Fibroblast of gingiva (primary cell): ENCODE results near the gene CTPS2.
"Not testable (repeated sequence)": the region's sequence is repeated elsewhere in the genome, so short reads cannot be mapped to it uniquely, and the experiment has no call there.

ENCODE experiments used
- DNase-seq: peaks from one replicate; pipeline ENCODE4 v3.0.0-alpha.2; 2011; ENCODE audit warnings: low read depth

Gene CTPS2

DNA sequence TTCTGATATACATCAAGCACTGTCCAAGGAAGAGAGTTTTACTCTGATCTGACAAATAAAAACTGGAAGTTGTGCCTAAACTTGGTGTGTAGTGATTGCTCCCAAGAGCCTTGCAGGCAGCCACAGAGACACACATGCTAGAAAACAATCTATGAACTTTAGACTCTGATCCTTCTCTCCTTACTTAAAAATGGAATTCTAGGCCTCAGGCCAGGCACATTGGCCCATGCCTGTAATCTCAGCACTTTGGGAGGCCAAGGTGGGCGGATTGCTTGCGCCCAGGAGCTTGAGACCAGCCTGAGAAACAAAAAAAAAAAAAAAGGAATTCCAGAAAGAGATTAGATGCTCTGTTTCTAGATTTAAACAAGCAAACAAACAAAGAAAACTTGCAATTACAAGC is 108.1 kb downstream of the CTPS2 start:
- no peak for DNase-seq

DNA sequence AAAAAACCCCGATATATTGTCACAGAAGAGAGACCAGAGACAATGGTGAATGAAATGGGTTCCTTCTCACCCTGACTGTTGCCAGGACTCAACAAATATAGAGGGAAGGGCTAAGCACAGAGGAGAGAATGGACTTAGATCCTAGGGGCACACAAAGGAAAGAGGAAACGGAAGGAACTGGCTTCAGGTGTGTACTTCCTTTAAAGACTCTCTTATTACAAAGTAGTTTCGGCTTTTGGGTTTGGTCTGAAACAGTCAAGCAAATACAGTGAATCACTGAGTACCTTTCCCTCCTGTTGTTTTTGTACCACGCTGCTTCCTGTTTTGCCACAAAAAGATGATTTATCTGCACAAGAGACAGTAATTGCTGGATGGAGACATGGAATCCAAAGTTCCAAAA is 108.6 kb downstream of the CTPS2 start:
- DNase-seq = no peak

DNA sequence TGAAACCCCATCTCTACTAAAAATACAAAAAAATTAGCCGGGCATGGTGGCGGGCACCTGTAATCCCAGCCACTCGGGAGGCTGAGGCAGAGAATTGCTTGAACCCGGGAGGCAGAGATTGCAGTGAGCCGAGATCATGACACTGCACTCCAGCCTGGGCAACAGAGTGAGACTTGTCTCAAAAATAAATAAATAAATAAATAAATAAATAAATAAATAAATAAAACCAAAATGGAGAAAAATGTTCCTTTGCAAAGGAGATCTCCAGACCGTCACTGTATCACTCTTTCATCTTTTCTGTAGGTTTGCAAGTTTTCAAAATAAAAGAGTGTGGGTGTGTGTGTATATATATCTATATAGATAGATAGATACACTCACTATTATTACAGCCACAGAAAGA is 109.2 kb downstream of the CTPS2 start:
- DNase-seq = not testable (repeated sequence)

GRCh38 chrX:16601885-16602284 is 110.6 kb downstream of the CTPS2 start:
- no peak for DNase-seq

DNA sequence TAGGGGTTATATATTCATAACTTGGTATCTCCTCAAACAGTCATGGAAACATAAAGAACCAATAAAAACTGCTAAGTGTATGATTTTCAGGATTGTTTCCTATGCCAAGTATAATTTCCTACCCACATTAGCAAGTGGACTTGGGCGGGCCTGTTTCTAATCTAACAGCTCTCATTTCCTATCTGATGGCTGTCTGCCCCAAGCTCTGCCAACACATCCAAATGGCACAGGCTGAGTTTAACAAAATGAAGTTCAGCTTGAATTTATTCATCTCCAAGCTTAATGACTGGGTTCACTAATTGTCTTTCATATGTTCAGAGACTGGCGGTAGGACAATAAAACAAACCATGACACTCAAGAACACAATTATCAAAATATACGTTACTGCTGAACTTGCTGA is 118.0 kb downstream of the CTPS2 start:
- DNase-seq = no peak

DNA sequence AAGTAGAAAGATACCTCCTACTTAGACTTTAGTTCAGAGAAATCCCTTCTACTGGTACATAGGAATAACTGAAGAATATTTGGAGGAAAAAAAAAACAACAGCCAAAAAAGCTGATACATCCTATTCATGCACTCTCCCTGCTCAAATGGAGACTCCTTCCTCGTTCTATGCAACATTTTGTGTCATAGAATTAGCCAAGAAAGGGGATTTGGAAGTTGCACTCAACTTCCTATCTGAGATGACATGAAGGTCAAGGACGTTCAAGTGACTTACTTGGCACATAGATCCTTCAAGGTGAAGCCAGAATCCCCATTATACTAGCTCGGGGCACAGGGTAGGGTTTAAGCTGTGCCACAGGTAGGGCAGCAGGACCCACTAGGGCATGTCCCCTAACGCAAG is 118.7 kb downstream of the CTPS2 start:
- DNase-seq = no peak

DNA sequence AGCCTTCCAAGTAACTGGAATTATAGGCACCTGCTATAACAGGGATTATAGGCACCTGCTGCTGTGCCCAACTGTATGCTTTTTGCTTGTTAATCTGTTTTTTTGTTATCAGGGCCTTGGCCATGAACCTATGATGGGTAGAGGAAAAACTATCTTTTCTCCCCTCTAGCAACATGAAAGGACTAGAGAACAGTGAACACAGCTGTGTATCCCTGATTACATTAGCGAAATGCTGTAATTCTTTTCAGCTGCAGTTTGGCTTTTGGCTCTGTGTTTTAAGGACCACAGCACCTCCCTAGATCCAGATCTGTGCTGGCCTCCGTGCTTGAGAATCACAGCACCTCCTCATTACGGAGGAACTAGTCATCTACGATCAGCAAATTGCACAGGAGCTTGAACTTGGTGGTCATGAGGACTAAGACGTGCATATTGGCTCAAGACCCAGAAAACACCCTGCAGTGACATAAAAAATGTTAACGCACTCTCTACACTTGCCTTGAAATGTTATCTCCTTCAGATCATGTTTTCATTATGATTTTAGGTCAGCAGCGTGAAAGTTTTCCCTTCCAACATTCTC is 120.2 kb downstream of the CTPS2 start:
- no peak for DNase-seq

DNA sequence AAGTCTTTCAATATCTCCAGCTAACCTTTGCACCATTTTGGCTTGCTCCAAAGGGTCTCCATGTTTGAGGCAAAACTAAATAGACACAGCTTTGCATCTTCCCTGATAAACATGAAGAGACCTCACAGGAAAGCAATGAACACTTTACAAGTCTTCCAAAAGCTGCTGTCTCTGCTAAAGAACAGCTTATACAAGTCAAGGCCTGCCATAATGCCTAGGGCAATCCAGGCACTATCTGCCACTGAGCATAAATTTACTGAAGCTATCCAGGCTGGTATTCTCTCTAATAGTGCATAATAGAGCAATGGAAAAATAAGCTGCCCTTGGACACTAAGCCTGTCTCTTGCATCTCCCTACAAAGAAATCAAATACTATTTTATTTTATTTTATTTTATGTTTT is 122.6 kb downstream of the CTPS2 start:
- no peak for DNase-seq

DNA sequence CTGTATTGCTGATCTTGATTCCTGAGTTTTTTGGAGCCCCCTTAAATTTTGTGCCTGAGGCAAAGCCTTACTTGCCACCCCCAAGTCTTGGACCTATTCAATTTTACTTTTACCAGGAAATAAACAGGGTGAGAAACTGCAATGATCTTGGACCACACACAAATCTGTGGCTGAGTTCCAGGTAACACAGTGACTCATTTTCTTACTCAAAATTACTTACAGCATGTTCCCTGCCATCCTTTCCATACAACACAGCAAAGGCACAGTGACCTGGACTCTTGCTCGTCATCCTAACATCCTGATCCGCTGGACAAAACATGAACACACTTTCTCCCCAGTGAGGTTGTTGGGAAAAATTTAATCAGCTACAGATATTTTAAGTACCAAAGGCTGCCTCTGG is 123.3 kb downstream of the CTPS2 start:
- DNase-seq = peak; percentile 17

GRCh38 chrX:16588266-16588665 is 124.2 kb downstream of the CTPS2 start:
- no peak for DNase-seq

DNA sequence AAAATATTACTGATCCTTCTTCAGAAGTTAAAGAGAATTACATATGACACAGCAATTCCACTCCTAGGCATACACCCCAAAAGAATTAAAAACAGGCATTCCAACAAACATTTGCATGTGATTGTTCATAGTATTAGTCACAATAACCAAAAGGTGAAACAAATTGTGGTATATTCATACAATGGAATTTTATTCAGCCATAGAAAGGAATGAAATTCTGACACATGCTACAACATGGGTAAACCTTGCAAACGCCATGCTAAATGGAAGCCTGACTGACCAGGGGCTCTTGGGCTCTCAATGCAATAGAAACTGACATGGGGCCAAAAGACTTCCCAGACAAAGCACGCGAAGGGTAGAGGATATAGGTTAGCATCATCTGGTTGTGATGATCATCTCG is 124.6 kb downstream of the CTPS2 start:
- DNase-seq = no peak

DNA sequence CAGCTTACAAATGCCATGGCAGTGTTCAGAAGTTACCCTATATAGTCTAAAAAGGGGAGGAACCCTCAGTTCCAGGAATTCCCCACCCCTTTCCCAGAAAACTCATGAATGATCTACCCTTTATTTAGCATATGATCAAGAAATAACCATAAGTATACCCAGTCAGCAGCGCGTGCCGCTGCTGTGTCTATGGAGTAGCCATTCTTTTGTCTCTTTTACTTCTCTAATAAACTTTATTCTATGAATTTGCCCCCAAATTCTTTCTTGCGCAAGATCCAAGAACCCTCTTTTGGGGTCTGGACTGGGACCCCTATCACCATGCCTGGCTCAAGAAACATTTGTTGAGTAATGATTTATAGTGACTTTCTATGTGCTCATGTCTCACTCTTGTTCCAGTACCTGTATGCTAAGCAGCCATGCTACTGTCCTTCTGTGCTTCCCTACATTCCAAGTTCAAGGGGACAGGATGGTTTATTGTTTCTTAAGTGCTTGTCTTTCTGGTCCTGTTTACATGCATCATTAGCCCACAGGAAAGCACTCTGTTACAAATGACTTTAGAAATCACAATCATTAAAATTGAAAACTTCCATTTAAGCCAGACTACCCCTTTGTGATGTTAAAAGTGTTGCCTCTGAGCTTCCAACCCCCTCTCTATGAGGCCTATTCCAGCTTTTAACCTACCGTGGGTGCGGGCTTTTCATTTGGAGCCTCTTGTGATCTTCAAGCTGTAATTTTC is 125.9 kb downstream of the CTPS2 start:
- no peak for DNase-seq

GRCh38 chrX:16585486-16586376 is 126.7 kb downstream of the CTPS2 start:
- no peak for DNase-seq

- not testable (repeated sequence) for DNase-seq
Observed at GRCh38 chrX:16580004-16580797, 132.3 kb downstream of the CTPS2 start.

DNA sequence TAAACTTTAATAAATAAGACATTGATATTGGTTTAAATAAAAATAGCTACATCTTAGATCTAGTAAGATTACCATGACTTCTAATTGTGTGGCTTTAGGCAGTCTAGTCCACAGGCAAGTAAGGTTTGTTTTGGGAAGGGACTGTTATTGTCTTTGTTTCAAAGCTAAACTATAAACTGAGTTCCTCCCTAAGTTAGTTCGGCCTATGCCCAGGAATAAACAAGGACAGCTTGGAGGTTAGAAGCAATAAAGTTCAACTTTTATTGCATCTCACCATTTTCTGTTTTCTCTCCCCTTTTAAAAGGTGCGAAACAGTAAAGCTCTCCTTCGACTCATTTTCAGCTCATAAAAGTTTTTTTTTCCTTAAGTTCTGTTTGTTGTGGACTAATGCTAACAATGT is 133.0 kb downstream of the CTPS2 start:
- no peak for DNase-seq

- no peak for DNase-seq
Observed at GRCh38 chrX:16578218-16578617, 134.3 kb downstream of the CTPS2 start.

- no peak for DNase-seq
Observed at GRCh38 chrX:16577483-16578029, 134.9 kb downstream of the CTPS2 start.

GRCh38 chrX:16575388-16575787 is 137.1 kb downstream of the CTPS2 start:
- not testable (repeated sequence) for DNase-seq

DNA sequence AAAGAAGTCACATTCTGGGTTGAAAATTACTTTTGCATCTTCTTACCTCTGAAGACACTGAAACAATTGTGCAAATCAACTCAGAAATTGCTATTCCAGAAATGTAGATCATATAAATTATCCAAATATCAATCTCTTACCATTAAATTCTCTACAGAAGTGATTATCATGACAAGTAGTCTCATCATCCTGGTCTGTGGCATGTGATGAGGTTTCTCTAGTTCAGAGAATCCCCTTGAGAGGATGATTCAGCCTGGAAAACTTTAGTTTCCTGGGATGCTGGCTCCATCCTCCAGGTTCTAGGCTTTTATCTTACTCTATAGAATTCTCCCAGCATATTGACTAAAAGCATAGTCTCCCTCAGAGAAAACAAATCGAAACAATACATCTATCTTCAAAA is 138.7 kb downstream of the CTPS2 start:
- DNase-seq = peak; percentile 8

DNA sequence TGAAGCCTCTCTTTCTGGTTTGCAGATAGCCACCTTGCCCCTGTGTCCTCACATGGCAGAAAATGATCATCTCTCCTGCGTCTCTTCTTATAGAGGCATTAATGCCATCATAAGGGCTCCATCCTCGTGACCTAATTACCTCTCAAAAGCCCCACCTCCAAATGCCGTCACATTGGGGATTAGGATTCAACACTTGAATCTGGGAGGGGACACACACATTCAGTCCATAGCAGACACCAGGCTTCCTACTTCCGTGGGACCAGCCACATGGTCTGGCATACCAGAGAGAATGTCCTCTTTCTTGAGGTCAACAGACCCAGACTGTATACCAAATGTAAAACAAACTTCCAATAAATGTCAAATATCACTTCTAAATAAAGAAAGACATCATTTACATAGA is 144.8 kb downstream of the CTPS2 start:
- DNase-seq = no peak

DNA sequence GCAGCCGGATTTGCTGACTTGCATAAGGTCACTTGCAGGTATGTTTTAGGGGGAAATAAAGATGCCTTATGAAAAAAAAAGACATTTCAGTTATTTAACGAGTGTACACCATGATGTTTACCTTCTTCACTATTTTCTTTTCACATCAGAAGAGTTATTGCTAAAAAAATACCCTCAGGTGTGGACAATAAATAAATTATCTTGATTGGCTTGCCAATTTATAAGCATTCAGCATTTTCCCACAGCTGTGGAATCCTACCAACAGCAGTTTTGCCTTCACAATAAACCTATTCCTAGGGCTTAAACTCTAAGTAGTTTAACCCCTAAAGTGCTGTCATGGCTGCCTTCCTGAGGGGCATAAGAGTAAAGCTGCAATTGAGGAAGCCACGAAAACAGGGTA is 145.9 kb downstream of the CTPS2 start:
- no peak for DNase-seq

DNA sequence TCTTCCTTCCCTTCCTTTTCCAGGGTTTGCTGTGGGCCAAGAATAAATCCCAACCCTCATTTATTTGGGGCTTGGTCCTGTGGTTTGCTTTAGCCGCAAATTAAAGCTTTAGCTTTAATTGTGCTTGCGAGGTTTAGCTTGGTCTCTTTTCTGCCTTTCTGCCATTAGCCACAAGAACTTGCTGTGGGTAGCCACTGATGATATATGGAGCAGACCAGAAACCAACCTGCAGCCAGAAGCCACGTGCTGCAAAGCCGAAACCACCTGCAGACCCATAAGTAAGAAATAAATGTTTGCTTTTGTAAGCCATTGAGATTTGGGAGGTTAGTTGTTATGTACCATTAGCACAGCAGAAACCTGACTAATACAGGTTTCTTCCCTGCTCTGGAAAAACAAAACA is 152.3 kb downstream of the CTPS2 start:
- DNase-seq = no peak
